ENCODE data around the gene TEX35. TPM values are rescaled to one million over a fixed set of nuclear protein-coding genes. Genes with fewer than 3 reads are reported as not detected.

TEX35 gene
- total and polyA plus RNA-seq, 4 donors: not detected

DNA sequence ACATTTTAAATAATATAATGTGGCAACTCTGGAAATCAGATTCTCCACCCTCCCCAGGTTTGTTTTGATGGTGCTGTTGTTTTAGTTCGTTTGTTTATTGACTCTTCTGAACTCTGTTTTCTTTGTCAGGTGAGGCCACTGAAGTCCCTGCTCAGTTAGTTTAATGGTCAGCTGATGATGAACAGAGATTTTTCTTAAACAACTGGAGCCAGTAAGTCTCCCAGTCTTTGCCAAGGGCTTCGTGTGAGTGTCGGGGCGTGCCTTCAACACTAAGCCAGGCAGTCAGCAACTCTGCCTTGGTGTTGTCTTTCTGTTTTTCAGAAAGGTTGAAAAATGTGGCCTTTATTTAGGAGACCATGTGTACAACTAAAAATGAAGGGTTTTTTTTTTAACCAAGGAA lies 58.9 kb downstream of the TEX35 start:
- ATAC-seq (ENCODE audit: insufficient read depth, low FRiP score): no peak

More for the DNA sequence above, 58.9 kb downstream of the TEX35 start:
- no peak overlapping the region for H3K27ac ChIP-seq (ENCODE audit: low read depth in 1 of 2, low read length in 1 of 2)
- no peaks in the 10 kb centered on the region for H3K36me3 ChIP-seq (ENCODE audit: control insufficient read depth in 4 of 4, insufficient read depth in 4 of 4, low read length in 4 of 4)
- TF ChIP-seq, protein P1, sequence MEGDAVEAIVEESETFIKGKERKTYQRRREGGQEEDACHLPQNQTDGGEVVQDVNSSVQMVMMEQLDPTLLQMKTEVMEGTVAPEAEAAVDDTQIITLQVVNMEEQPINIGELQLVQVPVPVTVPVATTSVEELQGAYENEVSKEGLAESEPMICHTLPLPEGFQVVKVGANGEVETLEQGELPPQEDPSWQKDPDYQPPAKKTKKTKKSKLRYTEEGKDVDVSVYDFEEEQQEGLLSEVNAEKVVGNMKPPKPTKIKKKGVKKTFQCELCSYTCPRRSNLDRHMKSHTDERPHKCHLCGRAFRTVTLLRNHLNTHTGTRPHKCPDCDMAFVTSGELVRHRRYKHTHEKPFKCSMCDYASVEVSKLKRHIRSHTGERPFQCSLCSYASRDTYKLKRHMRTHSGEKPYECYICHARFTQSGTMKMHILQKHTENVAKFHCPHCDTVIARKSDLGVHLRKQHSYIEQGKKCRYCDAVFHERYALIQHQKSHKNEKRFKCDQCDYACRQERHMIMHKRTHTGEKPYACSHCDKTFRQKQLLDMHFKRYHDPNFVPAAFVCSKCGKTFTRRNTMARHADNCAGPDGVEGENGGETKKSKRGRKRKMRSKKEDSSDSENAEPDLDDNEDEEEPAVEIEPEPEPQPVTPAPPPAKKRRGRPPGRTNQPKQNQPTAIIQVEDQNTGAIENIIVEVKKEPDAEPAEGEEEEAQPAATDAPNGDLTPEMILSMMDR (IDR thresholded peaks at IDR 0.05; ENCODE audit: control extremely low read depth, extremely low read depth): no peak
- H3K9me3 ChIP-seq (ENCODE audit: control insufficient read depth in 4 of 4, insufficient read depth in 3 of 4, low read length in 3 of 4): no peaks in the 10 kb centered on the region
- H3K4me1 ChIP-seq (ENCODE audit: control insufficient read depth in 5 of 5, insufficient read depth in 5 of 5, low read length in 5 of 5): peaks cover 0 to 4% (median 0%) of the 10 kb centered on the region in 5 donors
- no peak for DNase-seq
- no peaks in the 10 kb centered on the region for H3K27me3 ChIP-seq (ENCODE audit: control insufficient read depth in 3 of 3, insufficient read depth in 3 of 3, low read length in 2 of 3)
- H3K9ac ChIP-seq (ENCODE audit: insufficient read depth in 1 of 2, low read length in 2 of 2): no peak overlapping the region
- H3K4me3 ChIP-seq: no peak overlapping the region
- WGBS, 2 donors: 86 to 88% methylated on average over 4 of the region's 4 CpGs

Small RNA genes lying within 50 kb of the gene (small RNA-seq; reads per million reads assigned to genes)
- not detected for gene RF00017 (ENCODE audit: low replicate concordance)
- gene RNA5SP69 (ENCODE audit: low replicate concordance): not detected

Other genes with a start within 250 kb of the TEX35 start
- not detected for gene CLEC20A, start 16.1 kb upstream of the TEX35 start, total RNA-seq
- gene CLEC20A, start 16.1 kb upstream of the TEX35 start, polyA plus RNA-seq: under 1 TPM in 1 of 2 donors, not detected in 1; 0.14 TPM
- 10 to 100 TPM in 1 of 2 donors, 1 to 10 TPM in 1; 8.5 to 33.2 TPM for gene RALGPS2, start 212.1 kb downstream of the TEX35 start, total RNA-seq
- 1 to 10 TPM; 1.2 to 1.7 TPM for gene RALGPS2, start 212.1 kb downstream of the TEX35 start, polyA plus RNA-seq

Data from lung (tissue), 13 donors.